Liver (tissue), 9 donors: ENCODE data around the gene ARHGEF39. TPM values are rescaled to one million over a fixed set of nuclear protein-coding genes. Genes with fewer than 3 reads are reported as not detected.

Source experiments
- DNase-seq: peaks from one replicate; pipeline ENCODE4 v3.0.0-alpha.2; 2017; ENCODE audit warnings: low spot score
- H3K27ac ChIP-seq, 2 donors: one replicate each; pipeline ENCODE4 v1.7.0; 2013; ENCODE audit warnings: inconsistent platforms in 2 of 2, low read length in 2 of 2, control low read depth in 1 of 2, low read depth in 1 of 2, mild to moderate bottlenecking in 1 of 2
- H3K27me3 ChIP-seq, 4 donors: one replicate each; pipeline versions ENCODE4 v1.6.1 to v1.7.0; 2013; ENCODE audit warnings: low read length in 3 of 4, inconsistent platforms in 1 of 4, mild to moderate bottlenecking in 1 of 4, moderate library complexity in 1 of 4; ENCODE audit not compliant: control insufficient read depth in 4 of 4, insufficient read depth in 4 of 4
- H3K36me3 ChIP-seq, 4 donors: one replicate each; pipeline versions ENCODE4 v1.6.1 to v1.7.0; 2013; ENCODE audit warnings: low read length in 3 of 4, mild to moderate bottlenecking in 3 of 4, low read depth in 1 of 4, moderate library complexity in 1 of 4; ENCODE audit not compliant: control insufficient read depth in 4 of 4, insufficient read depth in 3 of 4
- H3K4me1 ChIP-seq, 4 donors: one replicate each; pipeline versions ENCODE4 v1.6.1 to v1.7.0; 2013; ENCODE audit warnings: low read length in 3 of 4, mild to moderate bottlenecking in 3 of 4, moderate library complexity in 1 of 4; ENCODE audit not compliant: control insufficient read depth in 4 of 4, insufficient read depth in 4 of 4
- H3K4me3 ChIP-seq, 3 donors: one replicate each; pipeline versions ENCODE4 v1.6.1 to v1.7.0; 2013; ENCODE audit warnings: low read length in 3 of 3, control low read depth in 1 of 3, low read depth in 1 of 3, mild to moderate bottlenecking in 1 of 3
- H3K9ac ChIP-seq, 2 donors: one replicate each; pipeline ENCODE4 v1.7.0; 2013; ENCODE audit warnings: low read length in 2 of 2, mild to moderate bottlenecking in 2 of 2, moderate library complexity in 2 of 2, control low read depth in 1 of 2, low read depth in 1 of 2
- H3K9me3 ChIP-seq, 4 donors: one replicate each; pipeline versions ENCODE4 v1.6.1 to v1.7.0; 2013; ENCODE audit warnings: low read length in 3 of 4; ENCODE audit not compliant: control insufficient read depth in 4 of 4
- EGR1 ChIP-seq, 2 donors: IDR thresholded peaks; 2 replicates each; pipeline ENCODE4 v1.6.1; 2016 to 2018; ENCODE audit warnings: antibody characterized with exemption in 2 of 2, low read depth in 2 of 2
- FOXA1 ChIP-seq: IDR thresholded peaks from 2 replicates; pipeline ENCODE4 v1.6.1; 2016; ENCODE audit warnings: antibody characterized with exemption
- FOXA2 ChIP-seq: IDR thresholded peaks from 2 replicates; pipeline ENCODE4 v1.6.1; 2016; ENCODE audit warnings: antibody characterized with exemption
- GABPA ChIP-seq, 2 donors: IDR thresholded peaks in 1 of 2; conservative IDR thresholded peaks in 1 of 2; 2 replicates each; pipeline ENCODE4 v1.6.1; 2016; ENCODE audit warnings: antibody characterized with exemption in 2 of 2, mild to moderate bottlenecking in 1 of 2, moderate library complexity in 1 of 2
- HNF4A ChIP-seq, 2 donors: conservative IDR thresholded peaks; 2 replicates each; pipeline ENCODE4 v1.6.1; 2016; ENCODE audit warnings: antibody characterized with exemption in 2 of 2, mild to moderate bottlenecking in 2 of 2
- HNF4G ChIP-seq: IDR thresholded peaks from 2 replicates; pipeline ENCODE4 v1.6.1; 2016; ENCODE audit warnings: antibody characterized with exemption
- JUND ChIP-seq, 2 donors: IDR thresholded peaks; 2 replicates each; pipeline ENCODE4 v1.6.1; 2016; ENCODE audit warnings: antibody characterized with exemption in 2 of 2
- MAX ChIP-seq: IDR thresholded peaks from 2 replicates; pipeline ENCODE4 v1.6.1; 2016; ENCODE audit warnings: antibody characterized with exemption
- RAD21 ChIP-seq, 2 donors: IDR thresholded peaks; 2 replicates each; pipeline ENCODE4 v1.6.1; 2016; ENCODE audit warnings: antibody characterized with exemption in 2 of 2, mild to moderate bottlenecking in 2 of 2
- REST ChIP-seq: IDR thresholded peaks from 2 replicates; pipeline ENCODE4 v1.6.1; 2016; ENCODE audit warnings: antibody characterized with exemption, mild to moderate bottlenecking
- RXRA ChIP-seq, 2 donors: IDR thresholded peaks; 2 replicates each; pipeline ENCODE4 v1.6.1; 2017 to 2018; ENCODE audit warnings: antibody characterized with exemption in 2 of 2, mild to moderate bottlenecking in 1 of 2
- SP1 ChIP-seq: IDR thresholded peaks from 2 replicates; pipeline ENCODE4 v1.6.1; 2018; ENCODE audit warnings: antibody characterized with exemption, mild to moderate bottlenecking
- TAF1 ChIP-seq: conservative IDR thresholded peaks from 2 replicates; pipeline ENCODE4 v1.6.1; 2016; ENCODE audit warnings: antibody characterized with exemption, mild to moderate bottlenecking
- YY1 ChIP-seq: IDR thresholded peaks from 2 replicates; pipeline ENCODE4 v1.6.1; 2016; ENCODE audit warnings: antibody characterized with exemption, mild to moderate bottlenecking
- ZBTB33 ChIP-seq: IDR thresholded peaks from 2 replicates; pipeline ENCODE4 v1.6.1; 2016; ENCODE audit warnings: antibody characterized with exemption
- WGBS: extraction: QIAGEN DNeasy Blood & Tissue Kit; methylation state at CpG from one replicate; pipeline ENCODE4 v1.1.7; 2013; 5-methylcytosine and 5-hydroxymethylcytosine counted together
- polyA plus RNA-seq, 2 donors: library from polyadenylated mRNA; stranded (reverse) in 1 of 2; unstranded in 1 of 2; fragments of 200-250 nt in 1 of 2; fragments of >200 nt in 1 of 2; fragmentation: Nextera tagmentation in 1 of 2; extraction: Ambion mirVana in 1 of 2; gene quantifications; one replicate each; pipeline versions ENCODE4 v1.2.1 to v1.2.3, GENCODE V29; 2013 to 2015
- total RNA-seq, 2 donors: library from RNA; depleted of rRNA; stranded (reverse); fragments of >200 nt; gene quantifications; one replicate each; pipeline ENCODE4 v1.2.3, GENCODE V29; 2014
- donor health status: healthy.
- donor health status: healthy.
- donor health status: healthy.
- donor health status: healthy.
- donor health status: healthy.

ARHGEF39 gene
- total and polyA plus RNA-seq, 4 donors: under 0.01 to 7.4 (median 0.74) TPM

- Histone ChIP-seq H3K4me1 (peaks cover 0 to 7% (median 1%) of the 10 kb centered on the region in 4 donors), H3K4me3 (no peak overlapping the region), H3K9me3 (no peaks in the 10 kb centered on the region), H3K27ac (no peak overlapping the region), H3K36me3 (no peaks in the 10 kb centered on the region), H3K9ac (no peak overlapping the region), H3K27me3 (no peaks in the 10 kb centered on the region)
- no peak for DNase-seq
- 86% methylated on average over 8 of the region's 8 CpGs for WGBS
- TF ChIP-seq FOXA1 (no peak), JUND (IDR thresholded peaks at IDR 0.05) (peak in 1 of 2 donors; percentile 2)
These were observed 12.2 kb downstream of the ARHGEF39 start for GRCh38 chr9:35652829-35653209.

GRCh38 chr9:35651956-35652828 is 12.8 kb downstream of the ARHGEF39 start:
- Histone ChIP-seq H3K27me3 (no peaks in the 10 kb centered on the region), H3K4me3 (no peak overlapping the region), H3K9me3 (no peaks in the 10 kb centered on the region), H3K36me3 (no peaks in the 10 kb centered on the region), H3K27ac (peak overlapping the region in 1 of 2 donors; percentile 12), H3K4me1 (peaks cover 0 to 5% (median 1%) of the 10 kb centered on the region in 4 donors), H3K9ac (no peak overlapping the region)
- no peak for DNase-seq
- WGBS: 84% methylated on average over 7 of the region's 7 CpGs
- TF ChIP-seq REST (no peak), EGR1 (IDR thresholded peaks at IDR 0.05; ENCODE audit: low read depth in 2 of 2) (no peak), JUND (IDR thresholded peaks at IDR 0.05) (peak; percentile 78 to 87), MAX (no peak), SP1 (peak; percentile 9), RXRA (IDR thresholded peaks at IDR 0.05) (peak in 1 of 2 donors; percentile 44), FOXA2 (peak; percentile 55), YY1 (peak; percentile 43), HNF4A (conservative IDR thresholded peaks at IDR 0.05) (peak in 1 of 2 donors; percentile 50), HNF4G (no peak)

- H3K27me3 ChIP-seq: no peaks in the 10 kb centered on the region
- WGBS: 67% methylated on average over 22 of the region's 22 CpGs
- peaks cover 0 to 8% (median 4%) of the 10 kb centered on the region in 4 donors for H3K4me1 ChIP-seq
- peak within 1 kb of the TSS in 1 of 2 donors; percentile 42 for H3K27ac ChIP-seq
- no peaks in the 10 kb centered on the region for H3K9me3 ChIP-seq
- DNase-seq: no peak
- H3K36me3 ChIP-seq: no peaks in the 10 kb centered on the region
- no peak within 1 kb of the TSS for H3K9ac ChIP-seq
- no peak within 1 kb of the TSS for H3K4me3 ChIP-seq
- TF ChIP-seq SP1: no peak
- TF ChIP-seq HNF4A (conservative IDR thresholded peaks at IDR 0.05): no peak
- TF ChIP-seq REST: no peak
- TF ChIP-seq ZBTB33: no peak
- TF ChIP-seq GABPA (IDR thresholded peaks at IDR 0.05 in 1 of 2, conservative IDR thresholded peaks at IDR 0.05 in 1 of 2): no peak
- no peak for TF ChIP-seq EGR1 (IDR thresholded peaks at IDR 0.05; ENCODE audit: low read depth in 2 of 2)
- TF ChIP-seq YY1: no peak
- no peak for TF ChIP-seq JUND (IDR thresholded peaks at IDR 0.05)
- no peak for TF ChIP-seq RAD21 (IDR thresholded peaks at IDR 0.05)
- no peak for TF ChIP-seq FOXA2
- TF ChIP-seq FOXA1: no peak
- no peak for TF ChIP-seq TAF1
These were observed 14.4 kb downstream of the ARHGEF39 start, which contains the start of gene SIT1 for GRCh38 chr9:35650341-35651158. TSS of gene SIT1 (minus strand) at chr9:35650931. CDS start at chr9:35650853, 78 bp downstream.
